DMS114 treated with DMSO at 0.1 percent for 48 hours (cell line): ENCODE data around the gene STX8.
"Not testable (repeated sequence)": the region's sequence is repeated elsewhere in the genome, so short reads cannot be mapped to it uniquely, and the experiment has no call there.

ENCODE experiments used
- DNase-seq: peaks from one replicate; lab custom pipeline; 2025; ENCODE audit not compliant: unreplicated experiment; lab: John Stamatoyannopoulos, UW

Gene STX8

GRCh38 chr17:9406046-9406606 lies 169.5 kb downstream of the STX8 start:
- no peak for DNase-seq

- no peak for DNase-seq
These were observed 172.4 kb downstream of the STX8 start for GRCh38 chr17:9403257-9403656.

GRCh38 chr17:9402590-9403199 lies 172.9 kb downstream of the STX8 start:
- DNase-seq: peak; percentile 15

- no peak for DNase-seq
These were observed 174.2 kb downstream of the STX8 start for GRCh38 chr17:9401434-9401833.

- no peak for DNase-seq
These were observed 186.5 kb downstream of the STX8 start for GRCh38 chr17:9389111-9389527.

GRCh38 chr17:9386401-9386800 lies 189.2 kb downstream of the STX8 start:
- no peak for DNase-seq

- no peak for DNase-seq
These were observed 191.8 kb downstream of the STX8 start for GRCh38 chr17:9383826-9384225.

- DNase-seq: no peak
These were observed 193.0 kb downstream of the STX8 start for GRCh38 chr17:9382626-9383025.

- no peak for DNase-seq
These were observed 194.6 kb downstream of the STX8 start for GRCh38 chr17:9381068-9381467.

- no peak for DNase-seq
These were observed 195.3 kb downstream of the STX8 start for GRCh38 chr17:9380361-9380760.

GRCh38 chr17:9376177-9376576 lies 199.4 kb downstream of the STX8 start:
- DNase-seq: not testable (repeated sequence)

- no peak for DNase-seq
These were observed 204.6 kb downstream of the STX8 start for GRCh38 chr17:9371019-9371418.

- no peak for DNase-seq
These were observed 205.2 kb downstream of the STX8 start for GRCh38 chr17:9370467-9370866.

GRCh38 chr17:9368631-9369030 lies 207.0 kb downstream of the STX8 start:
- no peak for DNase-seq

GRCh38 chr17:9367156-9367555 lies 208.5 kb downstream of the STX8 start:
- DNase-seq: no peak

GRCh38 chr17:9364837-9365430 lies 210.7 kb downstream of the STX8 start:
- no peak for DNase-seq

- no peak for DNase-seq
These were observed 211.9 kb downstream of the STX8 start for GRCh38 chr17:9363440-9364350.

GRCh38 chr17:9361188-9361955 lies 214.2 kb downstream of the STX8 start:
- DNase-seq: no peak

- DNase-seq: no peak
These were observed 214.9 kb downstream of the STX8 start for GRCh38 chr17:9360677-9361081.

- DNase-seq: no peak
These were observed 219.1 kb downstream of the STX8 start for GRCh38 chr17:9356488-9356911.

- no peak for DNase-seq
These were observed 219.8 kb downstream of the STX8 start for GRCh38 chr17:9355846-9356245.
